ENCODE measurements around the gene USP9X.
"Not testable (repeated sequence)": the region's sequence is repeated elsewhere in the genome, so short reads cannot be mapped to it uniquely, and the experiment has no call there.

The USP9X gene

DNA sequence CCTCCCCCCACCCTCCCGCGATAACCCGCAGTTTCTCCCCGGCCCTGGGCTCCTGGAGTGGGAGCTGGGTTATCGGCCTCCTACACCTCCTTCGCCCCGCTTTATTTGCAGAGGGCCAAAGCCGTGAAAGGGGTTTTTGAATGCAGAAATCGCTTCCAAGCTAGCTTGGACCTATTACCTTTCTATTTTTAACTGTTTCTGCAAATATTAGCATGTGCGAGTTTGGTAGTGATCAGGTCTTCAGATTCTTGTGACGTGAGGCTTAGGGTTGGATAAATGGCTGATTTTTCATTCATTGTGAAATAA lies 1.3 kb downstream of the USP9X start:
- no peak for DNase-seq (ENCODE audit: low spot score)

DNA sequence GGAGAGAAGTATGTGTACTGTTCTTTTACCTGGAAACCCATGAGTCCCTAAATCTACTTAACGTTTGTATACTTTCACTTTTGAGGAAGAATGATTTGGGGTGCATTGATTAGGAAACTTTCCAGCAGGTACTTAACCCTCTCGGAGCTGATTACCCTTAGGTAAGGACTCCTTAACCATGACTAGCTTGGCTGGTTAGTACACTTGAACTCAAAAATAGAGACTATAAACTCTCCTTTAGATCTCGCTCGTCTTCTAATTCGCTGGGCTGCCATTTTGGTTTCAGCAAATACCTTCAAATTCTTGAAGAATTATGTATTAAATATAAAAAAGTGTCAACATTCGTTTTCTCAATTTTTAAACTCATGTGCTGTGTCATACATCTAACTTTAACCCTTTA lies 2.0 kb downstream of the USP9X start:
- DNase-seq (ENCODE audit: low spot score): no peak

DNA sequence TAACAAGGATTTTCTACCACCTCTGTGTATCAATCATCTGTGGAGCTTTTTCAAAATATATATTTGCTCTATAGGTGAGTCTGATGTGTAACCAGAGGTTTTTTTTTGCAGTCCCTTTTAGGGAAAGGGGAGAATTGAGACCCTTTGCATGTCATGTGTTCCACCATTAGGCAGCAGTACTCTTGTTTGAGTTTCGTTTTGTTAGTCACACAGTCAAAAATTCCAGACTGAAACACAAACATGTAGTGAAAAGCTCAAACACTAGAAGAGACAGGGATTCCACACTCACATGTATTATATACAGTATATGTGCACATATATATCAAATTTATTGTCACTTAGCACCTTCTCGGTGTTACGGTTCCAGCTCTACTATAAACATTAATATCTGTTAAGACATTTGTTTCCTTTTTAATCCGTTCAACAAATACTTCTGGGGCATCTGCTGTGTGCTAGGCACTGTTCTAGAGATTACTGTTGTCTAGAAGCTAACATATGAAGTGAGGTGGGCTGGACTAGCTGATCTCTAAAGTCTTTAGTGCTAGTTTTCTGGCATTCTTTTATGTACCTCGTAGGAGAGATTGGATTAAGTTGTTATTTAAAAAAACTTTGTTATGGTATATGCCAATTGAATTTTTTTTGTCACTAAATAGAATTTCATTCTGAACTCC lies 5.5 kb downstream of the USP9X start:
- no peak for DNase-seq (ENCODE audit: low spot score)

DNA sequence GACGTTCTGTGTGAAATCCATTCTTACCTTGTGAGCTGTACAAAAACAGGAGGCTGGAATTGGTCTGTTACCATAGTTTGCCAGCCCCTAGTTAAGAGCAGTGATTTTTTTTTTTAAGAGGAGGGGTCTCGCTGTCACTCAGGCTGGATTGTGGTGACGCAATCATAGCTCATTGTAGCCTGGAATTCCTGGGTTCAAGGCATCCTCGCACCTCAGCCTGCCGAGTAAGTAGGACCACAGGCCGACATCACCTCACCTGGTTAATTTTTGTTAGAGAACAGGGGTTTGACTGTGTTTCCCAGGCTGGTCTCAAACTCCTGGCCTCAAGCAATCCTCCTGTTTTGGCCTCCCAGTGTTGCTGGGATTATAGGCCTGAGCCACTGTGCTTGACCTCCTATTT lies 7.5 kb downstream of the USP9X start:
- no peak for DNase-seq (ENCODE audit: low spot score)

DNA sequence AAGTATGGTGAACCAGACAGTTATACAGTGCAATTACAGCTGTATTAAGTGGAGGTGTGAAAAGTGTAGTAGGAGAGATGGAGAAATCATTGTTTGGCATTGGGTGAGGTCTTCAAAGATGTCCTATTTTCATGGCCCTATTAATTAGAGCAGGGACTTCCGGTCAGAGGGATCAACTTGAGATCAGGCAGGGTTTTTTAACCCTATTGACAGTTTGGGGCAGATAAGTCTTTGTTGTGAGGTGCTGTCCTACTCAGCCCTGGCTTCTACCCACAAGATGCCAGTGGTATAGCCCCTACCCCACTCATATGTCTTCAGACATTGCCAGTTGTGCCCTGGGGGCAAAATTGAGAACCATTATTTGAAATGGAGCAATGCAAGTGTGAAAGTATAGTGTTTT lies 9.9 kb downstream of the USP9X start:
- no peak for DNase-seq (ENCODE audit: low spot score)

DNA sequence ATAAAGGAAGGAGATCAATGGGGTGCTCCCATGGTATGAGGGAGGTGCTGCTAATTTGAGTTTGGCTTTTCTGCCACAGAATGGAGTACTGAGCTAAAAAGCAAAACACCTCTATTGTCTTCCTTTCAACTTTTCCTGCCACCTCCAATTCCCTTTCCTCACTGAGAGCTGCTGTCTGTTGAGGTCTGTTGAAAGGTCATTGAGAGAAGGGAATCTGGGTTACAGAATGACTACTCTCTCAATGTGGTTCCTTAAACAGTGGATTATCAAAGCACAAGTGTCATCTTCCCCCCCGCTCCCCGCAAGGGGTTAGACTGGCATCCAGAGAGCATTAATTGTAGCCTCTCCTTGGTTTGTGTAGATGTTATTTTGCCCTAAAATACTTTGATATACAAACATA lies 10.7 kb downstream of the USP9X start:
- no peak for DNase-seq (ENCODE audit: low spot score)

DNA sequence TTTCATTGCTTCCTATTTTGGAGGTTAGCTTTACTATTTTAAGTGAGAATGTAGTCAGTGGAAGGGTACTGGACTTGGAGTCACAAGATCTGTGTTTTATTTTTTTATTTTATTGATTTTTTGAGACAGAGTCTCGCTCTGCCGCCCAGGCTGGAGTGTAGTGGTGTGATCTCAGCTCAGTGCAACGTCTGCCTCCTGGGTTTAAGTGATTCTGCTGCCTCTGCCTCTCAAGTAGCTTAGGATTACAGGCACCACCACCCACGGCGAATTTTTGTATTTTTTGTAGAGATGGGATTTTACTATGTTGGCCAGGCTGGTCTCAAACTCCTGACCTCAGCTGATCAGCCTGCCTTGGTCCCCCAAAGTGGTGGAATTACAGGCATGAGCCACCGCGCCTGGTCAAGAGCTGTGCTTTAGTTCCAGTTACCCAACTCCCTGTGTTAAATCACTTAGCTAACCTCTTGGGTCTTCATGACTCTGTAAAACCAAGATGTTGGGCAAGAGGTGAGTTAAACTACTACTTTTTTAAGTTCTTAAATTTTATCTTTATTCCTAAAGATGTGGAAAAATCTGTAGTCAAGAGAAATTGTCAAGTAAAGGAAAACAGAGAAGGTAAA lies 11.2 kb downstream of the USP9X start:
- DNase-seq (ENCODE audit: low spot score): no peak

DNA sequence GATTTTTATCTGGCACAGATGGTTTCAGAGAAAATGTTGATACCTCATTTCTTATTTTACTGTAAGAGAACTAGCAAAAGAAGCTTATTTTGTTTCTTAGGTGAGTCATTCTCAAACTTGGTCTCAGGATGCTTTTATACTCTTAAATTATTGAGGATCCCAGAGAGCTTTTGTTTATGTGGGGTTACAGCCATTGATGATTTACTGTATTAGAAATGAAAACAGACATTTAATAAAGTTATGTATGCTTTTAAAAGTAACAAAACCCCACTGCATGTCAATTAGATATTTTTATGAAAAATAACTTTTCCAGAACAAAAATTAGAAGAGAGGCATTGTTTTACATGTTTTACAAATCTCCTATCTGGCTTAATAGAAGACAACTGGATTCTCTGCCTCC lies 12.1 kb downstream of the USP9X start:
- DNase-seq (ENCODE audit: low spot score): no peak

DNA sequence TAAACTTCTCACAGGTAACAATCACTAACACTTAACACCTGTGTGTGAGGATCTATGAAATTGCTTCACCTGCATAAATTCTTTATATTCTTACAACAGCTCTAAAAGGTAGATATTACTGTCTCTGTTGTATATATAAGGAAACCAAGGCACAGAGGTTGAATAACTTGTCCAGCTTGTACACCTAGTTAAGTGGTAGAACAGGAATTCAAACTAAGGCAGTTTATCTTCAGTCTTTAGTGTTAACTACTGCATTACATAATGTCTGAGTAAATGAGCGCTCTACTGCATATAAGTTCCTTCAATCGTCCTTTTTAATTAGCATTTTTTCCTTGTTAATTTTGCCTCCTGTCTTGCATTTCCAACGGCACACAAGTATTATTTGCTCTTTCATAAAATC lies 15.0 kb downstream of the USP9X start:
- DNase-seq (ENCODE audit: low spot score): no peak

DNA sequence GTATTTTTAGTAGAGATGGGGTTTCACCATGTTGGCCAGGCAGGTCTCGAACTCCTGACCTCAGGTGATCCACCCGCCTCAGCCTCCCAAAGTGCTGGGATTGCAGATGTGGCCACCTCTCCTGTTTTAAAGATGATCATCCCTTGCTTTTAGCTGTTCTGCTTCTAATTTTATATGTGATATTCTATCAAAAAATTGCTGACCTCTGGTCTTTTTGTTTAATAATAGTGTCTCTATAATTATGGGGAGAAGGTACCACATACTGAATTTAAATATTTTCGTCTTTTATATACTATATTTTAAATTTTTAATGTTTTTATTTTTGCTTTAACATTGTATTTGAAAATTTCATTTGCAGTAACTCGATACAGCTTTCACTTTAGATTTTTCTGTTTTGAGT lies 15.6 kb downstream of the USP9X start:
- DNase-seq (ENCODE audit: low spot score): no peak

DNA sequence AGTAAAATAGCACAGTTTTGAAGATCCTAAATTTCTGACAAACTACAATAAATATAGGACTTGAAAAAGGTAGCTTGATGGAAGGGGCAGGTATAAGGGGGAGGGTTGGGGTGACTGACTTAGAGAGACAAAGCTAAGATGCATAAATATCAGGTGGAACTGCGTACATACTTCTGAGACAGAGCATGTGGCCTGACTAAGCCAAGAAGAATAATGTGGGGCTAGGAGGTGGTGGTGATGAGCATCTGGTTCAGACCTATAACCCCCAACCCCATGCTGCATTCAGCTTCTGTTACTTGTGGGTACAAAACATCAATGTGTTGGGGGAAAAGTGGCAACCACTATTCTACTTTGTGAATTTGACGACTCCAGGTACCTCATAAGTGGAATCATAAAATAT lies 19.8 kb downstream of the USP9X start:
- no peak for DNase-seq (ENCODE audit: low spot score)

DNA sequence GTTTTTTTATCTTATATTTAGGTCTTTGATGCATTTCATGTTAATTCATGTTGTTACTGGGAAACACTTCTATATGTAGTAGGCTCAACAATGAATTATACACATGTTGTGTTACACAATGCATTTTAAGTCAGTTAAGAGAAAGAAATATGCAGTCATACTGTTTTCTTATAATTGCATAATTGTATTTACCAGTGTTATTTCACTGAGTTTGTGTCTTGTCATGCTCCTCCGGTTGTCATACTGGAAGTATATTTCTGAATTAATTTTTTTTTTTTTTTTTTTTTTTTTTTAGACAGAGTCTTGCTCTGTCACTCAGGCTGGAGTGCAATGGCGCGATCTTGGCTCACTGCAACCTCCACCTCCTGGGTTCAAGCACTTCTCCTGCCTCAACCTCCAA lies 21.0 kb downstream of the USP9X start:
- not testable (repeated sequence) for DNase-seq (ENCODE audit: low spot score)

DNA sequence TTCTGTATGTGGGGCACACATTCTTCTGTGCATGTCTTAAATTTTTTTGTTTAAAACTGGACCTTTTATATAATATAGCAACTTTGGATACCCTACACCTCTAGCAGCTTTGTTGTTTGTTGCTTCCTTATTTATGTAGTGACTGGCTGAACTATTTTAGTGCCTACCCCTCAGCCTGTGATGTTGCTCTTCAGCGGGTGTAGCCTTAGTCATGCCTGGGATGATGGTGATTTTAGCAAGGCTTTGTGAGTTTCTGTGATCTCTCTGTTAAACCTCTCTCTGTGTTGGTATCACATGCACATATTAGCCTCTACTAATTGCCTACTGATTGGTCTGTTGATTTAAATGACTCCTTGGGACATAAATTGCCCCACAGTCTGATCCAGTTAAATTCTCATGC lies 22.8 kb downstream of the USP9X start:
- no peak for DNase-seq (ENCODE audit: low spot score)

DNA sequence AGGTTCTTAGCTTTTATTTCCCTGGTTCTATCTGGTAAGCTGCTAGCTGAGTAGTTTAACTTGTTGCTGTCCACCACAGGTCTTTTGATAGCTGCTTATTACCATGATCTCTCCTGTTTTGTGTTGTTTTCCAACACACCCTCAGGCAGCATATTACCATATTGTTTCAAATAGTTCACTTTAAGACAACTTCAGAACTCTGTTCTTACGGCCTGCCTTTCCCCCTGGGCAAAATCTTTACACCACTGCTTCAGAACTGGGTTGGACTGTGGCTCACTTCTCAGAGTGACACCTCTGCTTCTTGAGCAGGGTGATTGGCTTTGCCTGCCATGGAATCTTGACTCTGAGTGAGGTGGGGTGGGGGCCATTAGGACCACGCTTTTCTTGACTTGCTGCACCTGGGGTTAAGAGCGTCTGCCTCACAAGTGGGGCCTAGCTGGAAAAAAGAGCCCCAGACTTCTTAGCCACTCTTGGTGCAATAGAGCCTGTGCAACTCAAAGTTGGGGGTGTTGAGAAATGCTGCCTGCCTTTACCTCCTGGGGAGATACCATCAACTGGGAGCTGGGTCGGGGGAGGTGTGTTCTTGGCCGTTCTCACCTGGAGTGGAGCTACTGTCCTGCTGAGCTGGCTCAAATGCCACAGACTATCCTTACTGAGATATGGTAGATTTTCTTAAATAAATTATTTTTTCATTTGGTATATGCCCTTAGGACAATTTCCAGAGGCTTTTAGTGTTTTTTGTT lies 23.4 kb downstream of the USP9X start:
- DNase-seq (ENCODE audit: low spot score): no peak

DNA sequence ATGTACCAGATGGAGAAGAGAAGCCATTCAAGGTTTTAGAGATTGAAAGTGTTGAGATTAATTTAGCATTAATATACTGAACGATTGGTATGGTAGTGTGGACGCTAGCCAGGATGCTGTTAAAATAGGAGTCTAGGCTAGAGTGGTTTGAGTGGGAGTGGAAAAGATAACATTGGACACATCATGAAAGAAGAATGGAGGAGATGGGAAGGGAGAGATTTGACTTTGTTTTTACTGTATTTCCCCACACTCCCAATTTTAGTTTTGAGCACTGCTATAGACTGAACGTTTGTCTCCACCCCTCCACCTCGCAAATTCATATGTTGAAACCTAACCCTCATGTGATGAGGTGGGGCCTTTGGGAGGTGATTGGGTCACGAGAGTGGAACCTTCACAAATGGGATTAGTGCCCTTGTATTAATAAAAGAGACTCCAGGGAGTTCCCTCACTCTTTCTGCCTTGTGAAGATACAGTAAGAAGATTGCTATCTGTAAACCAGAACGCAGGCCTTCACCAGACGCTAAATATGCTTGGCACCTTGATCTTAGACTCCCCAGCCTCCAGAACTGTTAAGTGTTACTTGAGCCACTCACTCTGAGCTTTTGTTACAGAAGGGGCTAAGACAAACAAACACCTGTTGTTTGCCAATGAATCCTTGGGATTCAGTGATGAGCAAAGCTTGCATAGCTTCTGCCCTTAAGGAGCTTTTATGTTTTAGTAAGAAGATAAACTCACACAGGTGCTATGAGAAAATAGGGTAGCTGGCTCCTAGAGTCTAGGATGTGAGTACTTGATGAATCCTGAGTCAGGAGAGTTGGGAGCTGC lies 25.8 kb downstream of the USP9X start:
- DNase-seq (ENCODE audit: low spot score): no peak

DNA sequence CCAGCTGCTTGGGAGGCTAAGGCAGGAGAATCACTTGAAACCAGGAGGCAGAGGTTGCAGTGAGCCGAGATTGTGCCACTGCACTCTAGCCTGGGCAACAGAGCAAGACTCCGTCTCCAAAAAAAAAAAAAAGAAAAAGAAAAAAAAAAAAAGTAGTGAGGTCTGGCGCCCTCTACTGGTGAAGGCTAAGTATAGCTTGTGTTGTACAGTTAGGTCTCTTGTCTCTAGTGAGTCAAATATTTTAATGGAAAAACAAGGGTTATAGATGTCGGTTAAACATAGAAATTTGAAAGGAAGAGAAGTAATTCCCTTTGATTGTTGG lies 29.8 kb downstream of the USP9X start:
- peak; percentile 28 for DNase-seq (ENCODE audit: low spot score)

DNA sequence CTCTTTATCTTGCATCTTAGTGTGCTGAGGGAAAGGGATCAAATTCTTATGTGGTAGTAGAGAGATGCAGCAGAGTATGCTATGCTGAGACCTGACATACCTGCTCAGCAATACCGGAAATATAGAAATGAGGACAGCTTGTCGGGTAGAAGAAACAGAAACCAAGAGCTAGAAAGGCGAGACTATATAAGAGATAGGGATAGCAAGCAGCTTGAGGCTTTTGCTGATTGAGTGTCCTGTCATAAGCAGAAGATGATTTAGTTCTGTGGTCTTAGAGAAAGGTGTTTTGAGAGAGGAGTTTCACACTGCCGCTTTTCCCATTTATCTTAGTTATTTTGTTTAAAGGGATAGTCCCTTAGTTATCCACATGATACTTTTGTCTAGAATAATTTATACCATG lies 31.7 kb downstream of the USP9X start:
- DNase-seq (ENCODE audit: low spot score): no peak

DNA sequence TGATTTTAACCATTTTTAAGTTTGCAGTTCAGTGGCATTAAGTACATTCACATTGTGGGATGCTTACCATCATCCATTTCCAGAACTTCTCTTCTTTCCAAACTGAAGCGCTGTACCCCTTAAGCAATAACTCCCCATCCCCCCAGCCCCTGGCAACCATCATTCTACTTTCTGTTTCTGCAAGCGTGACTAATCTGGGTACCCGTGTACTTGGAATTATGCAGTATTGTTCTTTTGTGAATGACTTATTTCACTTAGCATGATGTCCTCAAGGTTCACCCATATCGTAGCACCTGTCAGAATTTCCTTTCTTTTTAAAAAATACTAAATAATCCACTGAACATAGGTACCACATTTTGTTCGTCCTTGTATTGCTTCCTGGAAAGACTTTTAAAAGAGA lies 32.9 kb downstream of the USP9X start:
- no peak for DNase-seq (ENCODE audit: low spot score)

DNA sequence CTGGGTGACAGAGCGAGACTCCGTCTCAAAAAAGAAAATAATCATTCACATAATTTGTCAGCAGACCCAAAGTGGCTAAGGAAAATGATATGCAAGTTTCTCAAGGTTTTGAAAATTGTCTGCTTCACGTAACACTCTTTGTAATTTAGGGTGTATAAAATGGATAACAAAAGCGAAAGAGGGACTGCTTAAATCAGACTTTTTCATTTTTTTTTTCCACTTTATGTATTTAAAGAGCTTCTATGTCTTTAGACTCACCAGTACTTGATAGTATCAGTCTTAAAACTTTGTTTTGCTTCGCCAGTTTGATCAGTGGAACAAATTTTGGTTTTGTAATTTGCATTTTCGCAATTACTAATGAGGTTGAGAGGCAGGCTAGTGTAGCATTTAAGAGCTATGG lies 34.6 kb downstream of the USP9X start:
- no peak for DNase-seq (ENCODE audit: low spot score)

DNA sequence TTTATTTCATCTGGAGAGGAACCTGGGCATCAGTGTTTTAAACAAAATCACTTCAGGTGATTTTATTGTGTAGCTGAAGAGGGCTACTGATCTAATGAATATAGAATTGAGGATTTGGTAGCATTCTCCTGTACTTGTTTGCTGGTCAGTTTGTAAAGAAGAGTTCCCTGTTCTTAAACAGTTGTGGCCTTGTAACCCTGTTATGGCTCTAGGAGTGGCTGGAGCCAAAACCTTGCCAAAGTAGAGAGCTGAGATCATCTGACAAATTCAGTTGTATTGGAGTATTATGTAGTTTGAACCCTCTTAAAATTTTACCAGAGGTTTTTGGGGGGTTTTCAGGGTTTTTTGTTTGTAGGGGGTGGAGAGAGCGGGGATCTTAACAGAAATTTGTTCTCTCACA lies 36.5 kb downstream of the USP9X start:
- DNase-seq (ENCODE audit: low spot score): no peak

DNA sequence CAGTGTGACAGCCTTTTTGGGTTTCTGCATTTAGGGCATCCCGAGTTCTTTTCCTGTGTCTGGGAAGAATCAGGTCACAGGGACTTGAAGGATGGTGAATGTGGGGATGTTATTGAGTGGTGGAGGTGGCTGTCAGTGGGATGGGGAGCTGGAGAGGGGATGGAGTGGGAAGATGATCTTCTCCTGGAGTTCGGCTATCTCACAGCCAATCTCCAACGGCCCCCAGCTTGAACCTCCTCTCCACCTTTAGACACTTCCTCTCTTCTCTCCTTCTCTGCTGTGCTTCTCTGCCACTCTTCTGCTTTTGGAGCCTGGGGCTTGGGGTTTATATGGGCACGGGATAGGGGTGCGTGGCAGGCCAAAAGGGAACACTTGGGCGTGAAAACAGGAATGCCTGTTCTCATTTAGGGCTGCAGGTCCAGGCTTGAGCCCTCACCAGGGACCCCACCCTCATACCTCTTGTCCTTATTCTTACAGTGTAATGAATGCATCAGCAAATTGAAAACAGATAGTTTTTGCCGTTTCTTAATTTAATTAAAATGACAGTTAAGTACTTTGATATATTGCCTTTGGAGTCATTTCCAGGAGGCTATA lies 37.5 kb downstream of the USP9X start:
- no peak for DNase-seq (ENCODE audit: low spot score)

DNA sequence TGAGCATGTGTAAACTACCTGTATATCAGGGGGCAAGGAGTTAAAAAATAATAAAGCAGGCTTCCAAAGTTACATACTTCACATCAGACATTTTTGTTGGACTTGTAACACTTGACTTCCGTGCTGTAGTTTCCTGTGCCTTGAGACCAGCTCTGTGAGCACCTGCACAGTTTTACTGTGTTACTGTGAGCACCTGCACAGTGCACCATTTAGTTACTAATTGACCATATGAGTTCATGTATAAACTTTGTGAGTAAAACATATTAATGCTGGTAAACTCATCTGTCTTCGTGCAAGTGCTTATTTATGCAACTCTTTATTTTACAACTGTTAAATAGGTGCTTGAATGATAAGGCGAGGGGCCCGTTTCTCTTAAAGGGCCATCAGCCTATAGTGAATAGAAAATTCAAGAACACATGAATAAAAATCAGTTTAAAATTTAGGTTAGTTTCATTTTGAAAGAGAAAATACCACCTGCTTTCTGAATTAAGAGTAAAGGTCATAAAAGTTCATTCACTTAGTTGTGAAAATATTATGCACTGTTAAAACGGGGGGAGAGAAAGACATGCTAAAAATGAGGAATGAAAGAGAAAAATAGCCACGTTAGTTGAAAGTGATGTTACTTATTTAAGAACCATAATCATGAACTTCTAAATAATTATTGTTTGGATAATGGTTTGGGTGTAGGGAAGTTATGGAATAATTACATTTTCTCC lies 42.4 kb downstream of the USP9X start:
- no peak for DNase-seq (ENCODE audit: low spot score)
